Keratinocyte (primary cell): ENCODE results near the gene BSX.

Experiments
- CTCF ChIP-seq, 3 experiments: IDR thresholded peaks in 1 of 3; conservative IDR thresholded peaks in 1 of 3; optimal IDR thresholded peaks in 1 of 3; 2 replicates in 2 of 3; 3 replicates in 1 of 3; pipeline versions ENCODE3 to v1.5.1; 2011; ENCODE audit warnings: low read length in 3 of 3, mild to moderate bottlenecking in 3 of 3, moderate library complexity in 2 of 3, control low read depth in 1 of 3, inconsistent platforms in 1 of 3; ENCODE audit not compliant: insufficient read depth in 2 of 3; ENCODE audit errors: extremely low read depth in 1 of 3
- EZH2 ChIP-seq: IDR thresholded peaks from one replicate; pipeline ENCODE4 v1.6.1; 2012; ENCODE audit warnings: inconsistent platforms, mild to moderate bottlenecking, low read length, moderate library complexity

- TF ChIP-seq CTCF (optimal IDR thresholded peaks at IDR 0.05 in 1 of 3, IDR thresholded peaks at IDR 0.05 in 1 of 3, conservative IDR thresholded peaks at IDR 0.05 in 1 of 3; ENCODE audit: extremely low read depth in 1 of 3, insufficient read depth in 2 of 3, low read length in 3 of 3) (no peak), EZH2 (no peak)
These were observed 17.2 kb upstream of the BSX start for GRCh38 chr11:122998727-122999366.
